Gastrocnemius medialis (tissue), 4 donors: Measurements from ENCODE around the gene FGF4. TPM values are rescaled to one million over a fixed set of nuclear protein-coding genes. Genes with fewer than 3 reads are reported as not detected.

ENCODE experiments used
- ATAC-seq, 2 donors: fragments of 150-250 bp; one replicate each; pipeline ENCODE4 v1.9.1; 2016
- DNase-seq, 2 donors: peaks; one replicate each; pipeline ENCODE4 v3.0.0-alpha.2; 2019
- H3K27ac ChIP-seq, 4 donors: fragments of 200-600 bp; sonication (generic); 1 replicate in 1 of 4; 2 replicates in 3 of 4; pipeline ENCODE4 v1.5.1; 2016 to 2018; ENCODE audit warnings: mild to moderate bottlenecking in 2 of 4, moderate library complexity in 1 of 4
- H3K27me3 ChIP-seq, 3 donors: fragments of 200-600 bp; sonication (generic) in 2 of 3; 1 replicate in 1 of 3; 2 replicates in 2 of 3; pipeline versions ENCODE4 v1.5.1 to v1.6.0; 2016 to 2019; ENCODE audit warnings: mild to moderate bottlenecking in 1 of 3, moderate library complexity in 1 of 3
- H3K36me3 ChIP-seq, 2 donors: fragments of 200-600 bp; sonication (generic) in 1 of 2; one replicate each; pipeline ENCODE4 v1.5.1; 2017 to 2018
- H3K4me1 ChIP-seq, 2 donors: fragments of 200-600 bp; sonication (generic) in 1 of 2; one replicate each; pipeline ENCODE4 v1.5.1; 2016 to 2017; ENCODE audit warnings: mild to moderate bottlenecking in 2 of 2
- H3K4me3 ChIP-seq, 4 donors: fragments of 200-600 bp; sonication (generic) in 3 of 4; 1 replicate in 1 of 4; 2 replicates in 3 of 4; pipeline ENCODE4 v1.5.1; 2016 to 2019; ENCODE audit warnings: mild to moderate bottlenecking in 2 of 4
- H3K9me3 ChIP-seq, 3 donors: fragments of 200-600 bp; sonication (generic) in 2 of 3; 1 replicate in 1 of 3; 2 replicates in 2 of 3; pipeline ENCODE4 v1.5.1; 2016 to 2019
- POLR2A ChIP-seq, 2 donors: fragments of 450-650 bp; IDR thresholded peaks; one replicate each; pipeline ENCODE4 v1.6.1; 2017; ENCODE audit warnings: antibody characterized with exemption in 2 of 2, mild to moderate bottlenecking in 2 of 2, moderate library complexity in 2 of 2
- in situ Hi-C, 4 donors: fragments of 200-750 bp; cut with MboI; loops; one replicate each; pipeline versions ENCODE4 v1.15.0 to v1.8.0; 2017; ENCODE audit warnings: low sequenced_read_pairs in 4 of 4
- intact Hi-C: fragments of 100-400 bp; cut with DNase I; formaldehyde crosslinking; loops from one replicate; pipeline ENCODE4 v1.15.1; 2023; ENCODE audit warnings: low total_unique reads
- total RNA-seq, 4 donors: library from RNA; depleted of rRNA; stranded (reverse); fragments of >200 nt; gene quantifications; one replicate each; pipeline versions ENCODE4 v1.1.0 to v1.2.3, GENCODE V29; 2016
- TF ChIP-seq, protein P1 (sequence below), 5 experiments: fragments of 450-650 bp in 3 of 5; fragments of 200-600 bp in 2 of 5; sonication (generic) in 2 of 5; IDR thresholded peaks in 4 of 5; conservative IDR thresholded peaks in 1 of 5; 1 replicate in 4 of 5; 2 replicates in 1 of 5; pipeline ENCODE4 v1.5.1; 2016 to 2019; ENCODE audit warnings: antibody characterized with exemption in 5 of 5, mild to moderate bottlenecking in 3 of 5, moderate library complexity in 3 of 5

FGF4 gene
- total RNA-seq, 4 donors from 2014 or later, result not detected

- no peak for ATAC-seq
- Histone ChIP-seq H3K4me3 (no peak overlapping the region), H3K27me3 (no peaks in the 10 kb centered on the region), H3K27ac (no peak overlapping the region), H3K36me3 (no peaks in the 10 kb centered on the region), H3K9me3 (no peaks in the 10 kb centered on the region), H3K4me1 (no peaks in the 10 kb centered on the region)
- in situ Hi-C loops (no loop called here), intact Hi-C loops (no loop called here)
- no peak for TF ChIP-seq POLR2A (IDR thresholded peaks at IDR 0.05)
- TF ChIP-seq, protein P1, sequence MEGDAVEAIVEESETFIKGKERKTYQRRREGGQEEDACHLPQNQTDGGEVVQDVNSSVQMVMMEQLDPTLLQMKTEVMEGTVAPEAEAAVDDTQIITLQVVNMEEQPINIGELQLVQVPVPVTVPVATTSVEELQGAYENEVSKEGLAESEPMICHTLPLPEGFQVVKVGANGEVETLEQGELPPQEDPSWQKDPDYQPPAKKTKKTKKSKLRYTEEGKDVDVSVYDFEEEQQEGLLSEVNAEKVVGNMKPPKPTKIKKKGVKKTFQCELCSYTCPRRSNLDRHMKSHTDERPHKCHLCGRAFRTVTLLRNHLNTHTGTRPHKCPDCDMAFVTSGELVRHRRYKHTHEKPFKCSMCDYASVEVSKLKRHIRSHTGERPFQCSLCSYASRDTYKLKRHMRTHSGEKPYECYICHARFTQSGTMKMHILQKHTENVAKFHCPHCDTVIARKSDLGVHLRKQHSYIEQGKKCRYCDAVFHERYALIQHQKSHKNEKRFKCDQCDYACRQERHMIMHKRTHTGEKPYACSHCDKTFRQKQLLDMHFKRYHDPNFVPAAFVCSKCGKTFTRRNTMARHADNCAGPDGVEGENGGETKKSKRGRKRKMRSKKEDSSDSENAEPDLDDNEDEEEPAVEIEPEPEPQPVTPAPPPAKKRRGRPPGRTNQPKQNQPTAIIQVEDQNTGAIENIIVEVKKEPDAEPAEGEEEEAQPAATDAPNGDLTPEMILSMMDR (IDR thresholded peaks at IDR 0.05 in 4 of 5, conservative IDR thresholded peaks at IDR 0.05 in 1 of 5), result no peak
- DNase-seq, result no peak
These were observed 12.8 kb upstream of the FGF4 start for GRCh38 chr11:69787906-69788305.

DNA sequence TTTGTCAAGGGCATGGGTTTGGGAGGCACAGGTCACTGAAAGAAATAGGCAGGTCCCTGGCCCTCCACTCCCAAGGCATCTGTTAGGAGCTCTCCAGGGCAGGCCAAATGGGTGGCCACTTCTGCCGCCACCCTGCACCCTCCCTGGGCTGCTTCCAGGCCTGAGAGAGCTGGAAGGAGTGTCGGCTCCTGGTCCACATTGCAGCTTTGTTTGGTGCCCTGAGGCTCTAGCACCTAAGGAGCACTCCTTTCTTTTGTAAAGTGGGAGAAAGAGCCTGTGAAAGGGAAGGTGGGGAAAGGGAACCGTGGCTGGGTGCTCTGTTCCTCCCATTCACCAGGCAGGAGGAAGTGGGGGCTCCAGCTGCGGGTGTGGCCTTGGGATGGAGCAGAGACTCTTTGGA is 12.3 kb upstream of the FGF4 start:
- H3K4me3 ChIP-seq, result no peak overlapping the region
- H3K27me3 ChIP-seq, result no peaks in the 10 kb centered on the region
- ATAC-seq (no peak), DNase-seq (no peak)
- no peaks in the 10 kb centered on the region for H3K36me3 ChIP-seq
- in situ Hi-C loops, result no loop called here
- no peak for TF ChIP-seq POLR2A (IDR thresholded peaks at IDR 0.05)
- TF ChIP-seq, protein P1 (IDR thresholded peaks at IDR 0.05 in 4 of 5, conservative IDR thresholded peaks at IDR 0.05 in 1 of 5), result no peak
- intact Hi-C loops, result no loop called here
- H3K27ac ChIP-seq, result no peak overlapping the region
- H3K4me1 ChIP-seq, result no peaks in the 10 kb centered on the region
- no peaks in the 10 kb centered on the region for H3K9me3 ChIP-seq

DNA sequence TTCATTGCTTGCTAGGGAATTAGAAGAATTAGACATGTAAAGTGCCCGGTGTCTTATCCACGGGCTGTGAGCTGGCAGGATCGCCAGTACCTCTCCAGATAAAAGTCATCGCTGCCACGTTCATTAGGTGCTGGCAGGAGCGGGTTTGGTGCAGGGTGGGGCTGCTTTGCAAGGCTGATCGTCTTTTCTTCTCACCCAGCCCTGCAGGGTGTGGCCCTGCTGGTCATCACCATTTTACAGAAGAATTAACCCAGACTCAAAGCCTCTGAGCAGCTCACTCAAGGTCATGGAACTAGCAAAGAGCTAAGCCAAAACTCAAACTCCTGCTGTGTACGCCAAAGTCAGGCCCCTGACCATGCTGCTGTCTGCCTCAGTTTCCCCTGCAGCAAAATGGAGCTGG is 6.1 kb upstream of the FGF4 start:
- H3K27me3 ChIP-seq, result peaks cover 1 to 20% (median 19%) of the 10 kb centered on the region in 3 donors
- H3K4me1 ChIP-seq, result no peaks in the 10 kb centered on the region
- no peak overlapping the region for H3K27ac ChIP-seq
- ATAC-seq (no peak), DNase-seq (no peak)
- intact Hi-C loops (no loop called here), in situ Hi-C loops (no loop called here)
- no peak overlapping the region for H3K4me3 ChIP-seq
- TF ChIP-seq, protein P1 (IDR thresholded peaks at IDR 0.05 in 4 of 5, conservative IDR thresholded peaks at IDR 0.05 in 1 of 5), result no peak
- no peak for TF ChIP-seq POLR2A (IDR thresholded peaks at IDR 0.05)
- no peaks in the 10 kb centered on the region for H3K36me3 ChIP-seq
- no peaks in the 10 kb centered on the region for H3K9me3 ChIP-seq

DNA sequence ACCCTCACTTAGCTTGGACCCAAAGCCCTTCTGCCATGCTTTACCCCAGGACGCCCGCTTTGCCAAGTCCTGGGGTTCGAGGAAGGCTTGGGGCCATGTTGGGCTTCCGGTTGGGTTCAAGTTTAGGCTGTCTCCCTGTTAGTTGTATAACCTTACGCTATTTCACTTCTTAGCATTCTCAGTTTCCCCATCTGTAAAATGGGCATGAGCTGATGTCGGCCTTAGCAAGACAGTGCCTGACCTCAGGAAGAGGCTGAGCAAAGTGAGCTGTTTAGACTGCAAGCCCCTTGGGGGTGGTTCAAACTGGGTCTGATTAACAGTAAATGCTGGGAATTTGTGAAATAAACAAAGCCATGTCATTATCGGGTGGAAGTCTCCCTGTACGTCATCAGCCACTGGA is 3.2 kb upstream of the FGF4 start:
- in situ Hi-C loops, result no loop called here
- no peak for DNase-seq
- peaks cover 22 to 41% (median 36%) of the 10 kb centered on the region in 3 donors for H3K27me3 ChIP-seq

More for the DNA sequence above, 3.2 kb upstream of the FGF4 start:
- no peak overlapping the region for H3K27ac ChIP-seq
- intact Hi-C loops, result no loop called here
- TF ChIP-seq POLR2A (IDR thresholded peaks at IDR 0.05), result no peak
- TF ChIP-seq, protein P1 (IDR thresholded peaks at IDR 0.05 in 4 of 5, conservative IDR thresholded peaks at IDR 0.05 in 1 of 5), result no peak
- ATAC-seq, result no peak
- no peaks in the 10 kb centered on the region for H3K36me3 ChIP-seq
- H3K4me1 ChIP-seq, result no peaks in the 10 kb centered on the region
- H3K9me3 ChIP-seq, result no peaks in the 10 kb centered on the region
- no peak overlapping the region for H3K4me3 ChIP-seq
